Lower leg skin (tissue), 4 donors: ENCODE measurements around the gene DNAJC8. TPM values are rescaled to one million over a fixed set of nuclear protein-coding genes. Genes with fewer than 3 reads are reported as not detected.

Source experiments
- DNase-seq, 2 donors: peaks; one replicate each; pipeline ENCODE4 v3.0.0-alpha.2; 2019; ENCODE audit warnings: low spot score in 2 of 2
- H3K4me3 ChIP-seq: fragments of 200-600 bp; sonication (generic); 2 replicates; pipeline ENCODE4 v1.5.1; 2017; ENCODE audit warnings: mild to moderate bottlenecking, low read depth; ENCODE audit not compliant: poor library complexity, severe bottlenecking
- POLR2A ChIP-seq, 2 donors: fragments of 450-650 bp; IDR thresholded peaks; one replicate each; pipeline ENCODE4 v1.6.1; 2016 to 2017; ENCODE audit warnings: antibody characterized with exemption in 2 of 2, mild to moderate bottlenecking in 1 of 2, moderate library complexity in 1 of 2
- WGBS, 2 donors: methylation state at CpG; one replicate each; pipeline ENCODE4 v1.1.5; 2018; 5-methylcytosine and 5-hydroxymethylcytosine counted together
- intact Hi-C: fragments of 100-400 bp; cut with DNase I; formaldehyde crosslinking; loops from one replicate; pipeline ENCODE4 v1.15.0; 2023; ENCODE audit warnings: low total_unique reads
- total RNA-seq, 4 donors: library from RNA; depleted of rRNA; stranded (reverse); fragments of >200 nt; gene quantifications; one replicate each; pipeline ENCODE4 v1.1.0, GENCODE V29; 2016
- TF ChIP-seq, protein P1 (sequence below), 3 donors: fragments of 450-650 bp; IDR thresholded peaks; one replicate each; pipeline ENCODE4 v1.5.1; 2016; ENCODE audit warnings: antibody characterized with exemption in 3 of 3, mild to moderate bottlenecking in 3 of 3, moderate library complexity in 2 of 3

The DNAJC8 gene
- total RNA-seq, 4 donors from 2014 or later: 33.5 to 40.4 (median 35.3) TPM

DNA sequence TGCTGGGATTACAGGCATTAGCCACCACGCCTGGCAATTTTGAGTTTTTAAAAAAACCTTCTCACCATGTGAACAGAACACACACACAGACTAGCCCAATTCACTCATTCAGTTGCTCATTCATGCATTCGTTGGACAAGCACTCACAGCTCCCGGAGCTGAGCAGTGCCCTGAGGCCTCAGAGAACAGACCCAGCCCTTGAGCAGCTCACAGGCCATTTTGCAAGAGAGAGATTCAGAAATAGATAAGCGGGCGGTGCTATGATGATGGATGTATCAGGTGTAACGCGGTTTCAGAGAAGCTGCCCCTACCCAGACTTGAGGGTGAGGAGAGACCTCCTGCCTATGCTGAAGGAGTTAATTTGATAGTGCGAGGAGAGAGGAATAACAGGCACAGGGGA lies 74.9 kb downstream of the DNAJC8 start:
- WGBS, 2 donors: 64 to 74% methylated on average over 8 of the region's 8 CpGs
- no peak overlapping the region for H3K4me3 ChIP-seq
- TF ChIP-seq POLR2A (IDR thresholded peaks at IDR 0.05): no peak
- TF ChIP-seq, protein P1, sequence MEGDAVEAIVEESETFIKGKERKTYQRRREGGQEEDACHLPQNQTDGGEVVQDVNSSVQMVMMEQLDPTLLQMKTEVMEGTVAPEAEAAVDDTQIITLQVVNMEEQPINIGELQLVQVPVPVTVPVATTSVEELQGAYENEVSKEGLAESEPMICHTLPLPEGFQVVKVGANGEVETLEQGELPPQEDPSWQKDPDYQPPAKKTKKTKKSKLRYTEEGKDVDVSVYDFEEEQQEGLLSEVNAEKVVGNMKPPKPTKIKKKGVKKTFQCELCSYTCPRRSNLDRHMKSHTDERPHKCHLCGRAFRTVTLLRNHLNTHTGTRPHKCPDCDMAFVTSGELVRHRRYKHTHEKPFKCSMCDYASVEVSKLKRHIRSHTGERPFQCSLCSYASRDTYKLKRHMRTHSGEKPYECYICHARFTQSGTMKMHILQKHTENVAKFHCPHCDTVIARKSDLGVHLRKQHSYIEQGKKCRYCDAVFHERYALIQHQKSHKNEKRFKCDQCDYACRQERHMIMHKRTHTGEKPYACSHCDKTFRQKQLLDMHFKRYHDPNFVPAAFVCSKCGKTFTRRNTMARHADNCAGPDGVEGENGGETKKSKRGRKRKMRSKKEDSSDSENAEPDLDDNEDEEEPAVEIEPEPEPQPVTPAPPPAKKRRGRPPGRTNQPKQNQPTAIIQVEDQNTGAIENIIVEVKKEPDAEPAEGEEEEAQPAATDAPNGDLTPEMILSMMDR (IDR thresholded peaks at IDR 0.05): no peak
- intact Hi-C loops: no loop called here
- no peak for DNase-seq

DNA sequence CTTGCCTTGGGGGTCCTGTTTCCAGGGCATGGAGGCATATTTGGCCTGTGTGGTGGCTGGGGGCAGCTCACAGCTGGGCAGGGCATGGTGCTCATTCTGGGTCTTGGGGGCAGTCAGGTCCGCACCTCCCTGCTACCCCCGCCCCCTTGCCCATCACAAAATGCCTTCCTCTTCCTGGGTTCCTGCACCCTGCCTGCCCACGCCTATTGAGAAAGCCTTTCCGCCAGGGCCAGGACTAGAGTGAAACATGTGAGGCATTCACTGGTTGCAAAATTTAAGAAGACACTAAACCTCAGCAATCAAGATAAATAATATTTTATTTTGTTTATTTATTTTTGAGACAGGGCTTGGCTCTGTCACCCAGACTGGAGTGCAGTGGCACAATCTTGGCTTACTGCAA lies 76.0 kb downstream of the DNAJC8 start:
- no peak overlapping the region for H3K4me3 ChIP-seq
- TF ChIP-seq, protein P1 (IDR thresholded peaks at IDR 0.05): no peak
- no peak for TF ChIP-seq POLR2A (IDR thresholded peaks at IDR 0.05)
- WGBS, 2 donors: 79 to 92% methylated on average over 4 of the region's 4 CpGs
- intact Hi-C loops: no loop called here
- no peak for DNase-seq

DNA sequence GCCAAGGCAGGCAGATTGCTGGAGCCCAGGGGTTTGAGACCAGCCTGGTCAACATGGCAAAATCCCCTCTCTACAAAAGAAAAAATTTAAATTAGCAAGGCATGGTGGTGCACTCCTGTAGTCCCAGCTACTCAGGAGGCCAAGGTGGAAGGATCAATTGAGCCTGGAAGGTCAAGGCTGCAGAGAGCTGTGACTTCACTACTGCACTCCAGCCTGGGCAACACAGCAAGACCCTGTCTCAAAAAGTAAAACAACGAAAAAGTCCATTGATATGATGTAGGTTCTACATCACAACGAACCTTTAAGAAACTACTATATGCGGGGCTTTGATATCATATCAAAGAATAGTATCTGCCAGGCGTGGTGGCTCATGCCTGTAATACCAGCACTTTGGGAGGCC lies 77.2 kb downstream of the DNAJC8 start:
- WGBS, 2 donors: 95 to 97% methylated on average over 4 of the region's 4 CpGs

DNA sequence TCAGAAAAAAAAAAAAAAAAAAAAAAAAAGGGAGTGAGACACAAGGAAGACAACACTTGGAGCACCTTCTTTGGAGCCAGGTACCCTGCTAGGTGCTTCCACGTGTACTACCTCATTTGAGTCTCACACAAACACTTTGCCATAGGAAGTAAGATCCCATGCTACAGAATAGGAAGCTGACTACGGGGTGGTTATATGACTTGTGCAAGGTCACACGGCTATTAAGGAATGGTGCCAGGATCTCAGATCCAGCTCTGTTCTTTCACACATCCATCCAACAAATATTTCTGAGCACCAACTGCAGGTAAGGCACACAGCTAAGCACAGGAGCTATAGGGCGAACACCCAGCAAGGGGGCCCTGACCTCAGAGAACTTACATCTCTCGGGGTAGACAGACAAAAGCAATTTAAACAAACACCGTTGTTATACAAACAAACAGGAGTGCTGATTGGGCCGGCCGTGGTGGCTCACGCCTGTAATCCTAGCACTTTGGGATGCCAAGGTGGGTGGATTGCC lies 78.7 kb downstream of the DNAJC8 start:
- intact Hi-C loops: no loop called here
- H3K4me3 ChIP-seq: no peak overlapping the region
- TF ChIP-seq POLR2A (IDR thresholded peaks at IDR 0.05): no peak
- TF ChIP-seq, protein P1 (IDR thresholded peaks at IDR 0.05): no peak
- no peak for DNase-seq
- WGBS, 2 donors: 80 to 88% methylated on average over 9 of the region's 9 CpGs

More for the DNA sequence above, 77.2 kb downstream of the DNAJC8 start:
- intact Hi-C loops: no loop called here
- DNase-seq: no peak
- H3K4me3 ChIP-seq: no peak overlapping the region
- no peak for TF ChIP-seq POLR2A (IDR thresholded peaks at IDR 0.05)
- TF ChIP-seq, protein P1 (IDR thresholded peaks at IDR 0.05): no peak

Other genes starting within 250 kb of the DNAJC8 start
- gene EYA3, start 144.4 kb downstream of the DNAJC8 start, total RNA-seq: 10 to 100 TPM; 14.9 to 20.1 (median 17.1) TPM
- gene PTAFR, start 56.3 kb downstream of the DNAJC8 start, total RNA-seq: 10 to 100 TPM in 1 of 4 donors, 1 to 10 TPM in 3; 2.7 to 10.2 (median 6.8) TPM
- 100 to 1,000 TPM; 125 to 326 (median 247) TPM for gene ATP5IF1, start 3.1 kb upstream of the DNAJC8 start, total RNA-seq
- 10 to 100 TPM in 2 of 4 donors, 1 to 10 TPM in 2; 8.2 to 13.6 (median 11.1) TPM for gene SESN2, start 26.5 kb upstream of the DNAJC8 start, total RNA-seq
- 10 to 100 TPM; 12.2 to 23.3 (median 19.2) TPM for gene MED18, start 96.0 kb upstream of the DNAJC8 start, total RNA-seq
- 10 to 100 TPM; 32.8 to 54.1 (median 51.2) TPM for gene PHACTR4, start 136.7 kb upstream of the DNAJC8 start, total RNA-seq